H1 (cell line): Measurements from ENCODE around the gene KCTD16. TPM values are rescaled to one million over a fixed set of nuclear protein-coding genes. Genes with fewer than 3 reads are reported as not detected.

ENCODE experiments used
- CHD2 ChIP-seq: IDR thresholded peaks from 2 replicates; pipeline ENCODE4 v1.6.1; 2012; ENCODE audit warnings: low read length, improper control_type of control experiment
- polyA plus RNA-seq, 7 experiments: library from polyadenylated mRNA; depleted of rRNA in 3 of 7; stranded (reverse) in 5 of 7; unstranded in 2 of 7; fragments of >200 nt in 5 of 7; fragments of 200-250 nt in 2 of 7; gene quantifications; 1 replicate in 5 of 7; 2 replicates in 1 of 7; 4 replicates in 1 of 7; pipeline versions ENCODE4 v1.2.1 to v1.2.3, GENCODE V29; 2011 to 2013; ENCODE audit warnings: missing spikeins in 2 of 7, mixed read lengths in 2 of 7
- total RNA-seq: library from RNA; stranded (reverse); fragmentation: NEBNext Ultra II Directional; extraction: Animal tissue kit (Norgen Biotek cat#: 25700); gene quantifications from 2 replicates; pipeline ENCODE4 v1.2.1, GENCODE V29; 2021
- TF ChIP-seq, protein P1 (sequence below), 3 experiments: IDR thresholded peaks; 1 replicate in 2 of 3; 2 replicates in 1 of 3; pipeline versions ENCODE4 v1.5.1 to v1.6.1; 2011; ENCODE audit warnings: low read length in 3 of 3, mild to moderate bottlenecking in 3 of 3, inconsistent platforms in 2 of 3, low read depth in 1 of 3, moderate library complexity in 1 of 3; ENCODE audit not compliant: insufficient read depth in 1 of 3; ENCODE audit errors: control extremely low read depth in 1 of 3

KCTD16 gene
- total and polyA plus RNA-seq, 2 of the 8 experiments (the other 6 are each of a cell fraction or from before 2014, with no cell fraction given), result 0.03 to 0.24 TPM

DNA sequence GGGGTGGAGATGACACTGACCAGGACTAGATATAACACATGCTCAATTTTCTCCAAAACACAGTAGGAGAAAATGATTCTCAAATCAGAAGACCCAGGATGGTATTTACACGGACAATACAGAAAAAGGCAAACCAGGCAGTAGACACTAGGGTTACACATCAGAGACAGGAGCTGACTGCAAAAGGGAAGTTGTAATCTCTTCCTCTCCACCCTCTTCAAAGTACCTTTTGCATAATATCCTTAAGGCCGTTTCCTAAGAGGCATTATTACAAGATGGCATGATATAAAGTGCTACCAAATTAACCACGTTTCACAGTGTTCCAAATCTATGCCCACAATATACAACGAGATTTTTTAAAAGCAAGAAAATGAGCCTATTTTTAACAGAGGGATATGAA lies 39.4 kb upstream of the KCTD16 start (continued):
- TF ChIP-seq CHD2, result no peak
- TF ChIP-seq, protein P1, sequence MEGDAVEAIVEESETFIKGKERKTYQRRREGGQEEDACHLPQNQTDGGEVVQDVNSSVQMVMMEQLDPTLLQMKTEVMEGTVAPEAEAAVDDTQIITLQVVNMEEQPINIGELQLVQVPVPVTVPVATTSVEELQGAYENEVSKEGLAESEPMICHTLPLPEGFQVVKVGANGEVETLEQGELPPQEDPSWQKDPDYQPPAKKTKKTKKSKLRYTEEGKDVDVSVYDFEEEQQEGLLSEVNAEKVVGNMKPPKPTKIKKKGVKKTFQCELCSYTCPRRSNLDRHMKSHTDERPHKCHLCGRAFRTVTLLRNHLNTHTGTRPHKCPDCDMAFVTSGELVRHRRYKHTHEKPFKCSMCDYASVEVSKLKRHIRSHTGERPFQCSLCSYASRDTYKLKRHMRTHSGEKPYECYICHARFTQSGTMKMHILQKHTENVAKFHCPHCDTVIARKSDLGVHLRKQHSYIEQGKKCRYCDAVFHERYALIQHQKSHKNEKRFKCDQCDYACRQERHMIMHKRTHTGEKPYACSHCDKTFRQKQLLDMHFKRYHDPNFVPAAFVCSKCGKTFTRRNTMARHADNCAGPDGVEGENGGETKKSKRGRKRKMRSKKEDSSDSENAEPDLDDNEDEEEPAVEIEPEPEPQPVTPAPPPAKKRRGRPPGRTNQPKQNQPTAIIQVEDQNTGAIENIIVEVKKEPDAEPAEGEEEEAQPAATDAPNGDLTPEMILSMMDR (IDR thresholded peaks at IDR 0.05; ENCODE audit: control extremely low read depth in 1 of 3, insufficient read depth in 1 of 3, low read depth in 1 of 3, low read length in 3 of 3), result no peak
